Stimulated activated naive CD8-positive, alpha-beta T cell treated with anti-CD3 and anti-CD28 coated beads, Interleukin-15, Interleukin-2, amounts not matched to agents 100 ng/mL and 50 ng/mL, for 24 hours (primary cell): ENCODE data around the gene ANGPTL3.
"Not testable (repeated sequence)": the region's sequence is repeated elsewhere in the genome, so short reads cannot be mapped to it uniquely, and the experiment has no call there.

Source experiments
- H3K27ac Mint-ChIP-seq: one replicate; pipeline ENCODE4 v1.8.0; 2021; ENCODE audit warnings: mild to moderate bottlenecking, mixed read lengths
- H3K27me3 Mint-ChIP-seq: one replicate; pipeline ENCODE4 v1.8.0; 2021; ENCODE audit warnings: mixed read lengths
- H3K36me3 Mint-ChIP-seq: one replicate; pipeline ENCODE4 v1.8.0; 2021; ENCODE audit warnings: low read depth, mixed read lengths
- H3K4me1 Mint-ChIP-seq: one replicate; pipeline ENCODE4 v1.8.0; 2021; ENCODE audit warnings: low read depth, mixed read lengths
- H3K4me3 Mint-ChIP-seq: one replicate; pipeline ENCODE4 v1.8.0; 2021; ENCODE audit warnings: mild to moderate bottlenecking, mixed read lengths
- H3K9me3 Mint-ChIP-seq: one replicate; pipeline ENCODE4 v1.8.0; 2021; ENCODE audit warnings: mixed read lengths

Gene ANGPTL3

GRCh38 chr1:62597281-62597680, at the start of gene ANGPTL3:
TSS of gene ANGPTL3 (plus strand) at chr1:62597520. CDS start at chr1:62597567, 47 bp downstream.
- Mint-ChIP-seq H3K27ac (no peak within 1 kb of the TSS), H3K36me3 (no peaks in the 10 kb centered on the region), H3K27me3 (no peaks in the 10 kb centered on the region), H3K4me3 (no peak within 1 kb of the TSS), H3K4me1 (no peaks in the 10 kb centered on the region), H3K9me3 (no peaks in the 10 kb centered on the region)

DNA sequence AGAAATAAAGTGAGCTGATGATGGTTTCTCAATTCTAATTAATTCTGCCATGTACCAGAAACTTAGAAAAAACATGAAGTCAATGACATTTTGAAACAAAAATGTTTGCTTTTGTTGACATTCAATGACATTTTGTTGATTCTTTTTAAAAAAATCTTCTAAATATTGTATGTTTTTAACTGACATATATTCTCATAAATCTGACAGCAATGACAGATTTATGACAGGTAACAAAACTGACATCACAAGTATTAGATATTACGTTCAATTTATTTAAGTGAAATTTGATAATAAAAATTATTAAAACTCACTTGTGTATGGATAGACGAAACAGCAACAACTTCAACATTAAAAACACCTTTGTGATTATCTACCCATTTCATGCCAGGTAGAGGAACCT, 36.0 kb upstream of the ANGPTL3 start:
- Mint-ChIP-seq H3K27ac (no peak overlapping the region), H3K4me3 (no peak overlapping the region), H3K9me3 (no peaks in the 10 kb centered on the region), H3K27me3 (no peaks in the 10 kb centered on the region), H3K4me1 (no peaks in the 10 kb centered on the region), H3K36me3 (peaks cover 4% of the 10 kb centered on the region)

DNA sequence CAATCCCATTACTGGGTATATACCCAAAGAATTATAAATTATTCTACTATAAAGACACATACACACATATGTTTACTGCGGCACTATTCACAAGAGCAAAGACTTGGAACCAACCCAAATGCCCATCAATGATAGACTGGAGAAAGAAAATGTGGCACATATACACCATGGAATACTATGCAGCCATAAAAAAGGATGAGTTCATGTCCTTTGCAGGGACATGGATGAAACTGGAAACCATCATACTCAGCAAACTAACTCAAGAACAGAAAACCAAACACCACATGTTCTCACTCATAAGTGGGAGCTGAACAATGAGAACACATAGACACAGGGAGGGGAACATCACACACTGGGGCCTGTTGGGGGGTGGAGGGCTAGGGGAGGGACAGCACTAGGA, 30.1 kb upstream of the ANGPTL3 start:
- not testable (repeated sequence) for H3K27ac Mint-ChIP-seq, H3K4me1 Mint-ChIP-seq, H3K9me3 Mint-ChIP-seq, H3K4me3 Mint-ChIP-seq, H3K27me3 Mint-ChIP-seq
- peaks cover 20% of the 10 kb centered on the region for H3K36me3 Mint-ChIP-seq

GRCh38 chr1:62567926-62568325, 29.4 kb upstream of the ANGPTL3 start:
- H3K4me3 Mint-ChIP-seq, H3K27me3 Mint-ChIP-seq, H3K4me1 Mint-ChIP-seq, H3K27ac Mint-ChIP-seq, H3K9me3 Mint-ChIP-seq: not testable (repeated sequence)
- peaks cover 20% of the 10 kb centered on the region for H3K36me3 Mint-ChIP-seq

DNA sequence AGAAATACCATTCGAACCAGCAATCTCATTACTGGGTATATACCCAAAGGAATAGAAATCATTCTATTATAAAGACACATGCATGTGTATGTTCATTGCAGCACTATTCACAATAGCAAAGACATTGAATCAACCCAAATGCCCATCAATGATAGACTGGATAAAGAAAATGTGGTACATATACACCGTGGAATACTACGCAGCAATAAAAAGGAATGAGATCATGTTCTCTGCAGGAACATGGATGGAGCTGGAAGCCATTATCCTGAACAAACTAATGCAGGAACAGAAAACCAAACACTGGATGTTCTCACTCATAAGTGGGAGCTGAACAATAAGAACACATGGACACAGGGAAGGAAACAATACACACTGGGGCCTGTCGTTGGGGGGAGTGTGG, 25.8 kb upstream of the ANGPTL3 start:
- not testable (repeated sequence) for H3K27ac Mint-ChIP-seq, H3K4me3 Mint-ChIP-seq, H3K27me3 Mint-ChIP-seq, H3K9me3 Mint-ChIP-seq, H3K4me1 Mint-ChIP-seq
- H3K36me3 Mint-ChIP-seq: peaks cover 32% of the 10 kb centered on the region

- H3K4me3 Mint-ChIP-seq: no peak overlapping the region
- H3K27ac Mint-ChIP-seq: no peak overlapping the region
- peaks cover 32% of the 10 kb centered on the region for H3K36me3 Mint-ChIP-seq
- no peaks in the 10 kb centered on the region for H3K27me3 Mint-ChIP-seq
- H3K4me1 Mint-ChIP-seq: no peaks in the 10 kb centered on the region
- peaks cover 4% of the 10 kb centered on the region for H3K9me3 Mint-ChIP-seq
Measured at GRCh38 chr1:62572476-62572875, 24.8 kb upstream of the ANGPTL3 start.

DNA sequence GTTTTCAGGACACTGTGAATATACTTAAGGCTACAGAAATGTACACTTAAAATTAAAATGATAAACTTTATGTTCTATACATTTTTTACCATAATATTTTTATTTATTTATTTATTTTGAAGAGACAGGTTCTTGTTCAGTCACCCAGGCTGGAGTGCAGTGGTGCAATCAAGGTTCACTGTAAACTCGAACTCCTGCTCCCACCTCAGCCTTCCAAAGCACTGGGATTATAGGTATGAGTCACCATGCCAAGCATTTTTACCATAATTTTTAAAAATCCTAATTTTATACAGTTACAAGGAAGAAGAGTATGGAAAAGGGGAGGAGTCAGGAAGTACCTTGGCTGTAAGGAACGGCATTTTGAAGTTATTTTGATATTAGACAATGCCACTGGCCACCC, 23.6 kb upstream of the ANGPTL3 start:
- Mint-ChIP-seq H3K9me3 (peaks cover 4% of the 10 kb centered on the region), H3K36me3 (peaks cover 34% of the 10 kb centered on the region), H3K27me3 (no peaks in the 10 kb centered on the region), H3K27ac (no peak overlapping the region), H3K4me1 (no peaks in the 10 kb centered on the region), H3K4me3 (no peak overlapping the region)

- H3K4me3 Mint-ChIP-seq: no peak overlapping the region
- no peaks in the 10 kb centered on the region for H3K4me1 Mint-ChIP-seq
- peaks cover 11% of the 10 kb centered on the region for H3K36me3 Mint-ChIP-seq
- no peaks in the 10 kb centered on the region for H3K9me3 Mint-ChIP-seq
- no peak overlapping the region for H3K27ac Mint-ChIP-seq
- no peaks in the 10 kb centered on the region for H3K27me3 Mint-ChIP-seq
Measured at GRCh38 chr1:62585469-62586155, 11.7 kb upstream of the ANGPTL3 start.

- Mint-ChIP-seq H3K4me1 (no peaks in the 10 kb centered on the region), H3K27ac (no peak overlapping the region), H3K4me3 (no peak overlapping the region), H3K27me3 (no peaks in the 10 kb centered on the region), H3K9me3 (no peaks in the 10 kb centered on the region), H3K36me3 (no peaks in the 10 kb centered on the region)
Measured at GRCh38 chr1:62588000-62588399, 9.3 kb upstream of the ANGPTL3 start.

- H3K27me3 Mint-ChIP-seq: no peaks in the 10 kb centered on the region
- no peak overlapping the region for H3K27ac Mint-ChIP-seq
- H3K4me1 Mint-ChIP-seq: no peaks in the 10 kb centered on the region
- H3K4me3 Mint-ChIP-seq: no peak overlapping the region
- H3K9me3 Mint-ChIP-seq: no peaks in the 10 kb centered on the region
- H3K36me3 Mint-ChIP-seq: no peaks in the 10 kb centered on the region
Measured at GRCh38 chr1:62589321-62589720, 8.0 kb upstream of the ANGPTL3 start.

DNA sequence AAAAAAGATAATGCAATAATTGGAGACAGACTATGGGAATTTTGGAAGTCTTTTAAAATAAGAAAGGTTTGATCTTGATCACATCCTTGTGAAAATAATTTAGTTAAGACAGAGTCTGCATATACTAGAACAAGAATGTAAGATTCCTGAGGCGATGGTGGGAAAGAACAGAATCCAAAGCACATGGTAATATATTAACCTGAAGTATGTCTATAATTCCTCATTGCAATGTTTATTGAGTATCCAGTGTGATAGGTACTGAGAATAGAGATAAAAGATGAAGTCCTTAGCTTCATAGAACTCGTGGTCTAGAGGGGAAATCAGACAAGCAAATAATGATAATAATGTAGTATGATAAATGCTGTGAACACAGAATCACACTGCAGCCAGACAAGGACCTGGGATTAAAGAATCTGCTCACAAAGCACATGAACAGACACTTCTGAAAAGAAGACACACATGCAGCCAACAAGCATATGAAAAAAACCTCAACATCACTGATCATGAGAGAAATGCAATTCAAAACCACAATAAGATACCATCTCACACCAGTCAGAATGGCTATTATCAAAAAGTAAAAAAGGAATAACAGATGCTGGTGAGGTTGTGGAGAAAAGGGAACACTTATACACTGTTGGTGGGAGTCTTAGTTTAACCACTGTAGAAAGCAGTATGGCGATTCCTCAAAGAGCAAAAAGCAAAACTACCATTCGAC, 6.9 kb upstream of the ANGPTL3 start:
- no peak overlapping the region for H3K27ac Mint-ChIP-seq

GRCh38 chr1:62590970-62591368, 6.4 kb upstream of the ANGPTL3 start:
- no peak overlapping the region for H3K4me3 Mint-ChIP-seq
- no peaks in the 10 kb centered on the region for H3K36me3 Mint-ChIP-seq
- no peaks in the 10 kb centered on the region for H3K27me3 Mint-ChIP-seq
- H3K27ac Mint-ChIP-seq: no peak overlapping the region
- H3K4me1 Mint-ChIP-seq: no peaks in the 10 kb centered on the region
- no peaks in the 10 kb centered on the region for H3K9me3 Mint-ChIP-seq

More for the DNA sequence above, 6.9 kb upstream of the ANGPTL3 start:
- no peaks in the 10 kb centered on the region for H3K27me3 Mint-ChIP-seq
- no peaks in the 10 kb centered on the region for H3K36me3 Mint-ChIP-seq
- H3K4me1 Mint-ChIP-seq: no peaks in the 10 kb centered on the region
- no peak overlapping the region for H3K4me3 Mint-ChIP-seq
- no peaks in the 10 kb centered on the region for H3K9me3 Mint-ChIP-seq

- no peak overlapping the region for H3K4me3 Mint-ChIP-seq
- H3K4me1 Mint-ChIP-seq: no peaks in the 10 kb centered on the region
- no peaks in the 10 kb centered on the region for H3K9me3 Mint-ChIP-seq
- no peak overlapping the region for H3K27ac Mint-ChIP-seq
- H3K36me3 Mint-ChIP-seq: no peaks in the 10 kb centered on the region
- H3K27me3 Mint-ChIP-seq: no peaks in the 10 kb centered on the region
Measured at GRCh38 chr1:62593825-62594394, 3.4 kb upstream of the ANGPTL3 start.

DNA sequence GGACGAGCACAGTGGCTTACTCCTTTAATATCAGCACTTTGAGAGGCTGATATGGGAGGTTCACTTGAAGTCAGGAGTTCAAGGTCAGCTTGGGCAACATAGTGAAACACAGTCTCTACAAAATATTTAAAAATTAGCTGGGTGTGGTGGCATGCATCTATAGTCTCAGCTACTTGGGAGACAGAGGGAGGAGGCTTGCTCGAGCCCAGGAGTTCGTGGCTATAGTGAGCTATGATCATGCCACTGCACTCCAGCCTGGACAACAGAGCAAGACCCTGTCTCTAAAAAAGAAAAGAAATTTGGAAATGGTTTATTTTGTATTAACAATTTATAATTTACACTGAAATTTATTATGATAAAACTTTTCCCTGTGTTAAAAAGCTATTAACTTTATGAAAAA, 1.7 kb upstream of the ANGPTL3 start:
- Mint-ChIP-seq H3K9me3 (no peaks in the 10 kb centered on the region), H3K27me3 (no peaks in the 10 kb centered on the region), H3K4me3 (no peak overlapping the region), H3K4me1 (no peaks in the 10 kb centered on the region), H3K36me3 (no peaks in the 10 kb centered on the region), H3K27ac (no peak overlapping the region)

GRCh38 chr1:62599044-62599443, 1.7 kb downstream of the ANGPTL3 start:
- Mint-ChIP-seq H3K9me3 (no peaks in the 10 kb centered on the region), H3K27me3 (no peaks in the 10 kb centered on the region), H3K4me1 (no peaks in the 10 kb centered on the region), H3K27ac (no peak overlapping the region), H3K4me3 (no peak overlapping the region), H3K36me3 (no peaks in the 10 kb centered on the region)
